Activated T-helper 2 cell treated with anti-CD3 and anti-CD28 coated beads, Interferon-gamma antibody, Interleukin-2, Interleukin-4, amounts not matched to agents 10 μg/mL and 5 μg/mL and 100 μg/mL, durations not matched to agents 14 hours and 24 hours and 36 hours (primary cell): ENCODE measurements around the gene RAB34. TPM values are rescaled to one million over a fixed set of nuclear protein-coding genes. Genes with fewer than 3 reads are reported as not detected.
"Not testable (repeated sequence)": the region's sequence is repeated elsewhere in the genome, so short reads cannot be mapped to it uniquely, and the experiment has no call there.

Experiments used
- DNase-seq: peaks from one replicate; pipeline ENCODE4 v3.0.0; 2021; ENCODE audit warnings: low spot score
- H3K27ac Mint-ChIP-seq: one replicate; pipeline ENCODE4 v1.8.0; 2021; ENCODE audit warnings: mixed read lengths
- H3K27me3 Mint-ChIP-seq: one replicate; pipeline ENCODE4 v1.8.0; 2021; ENCODE audit warnings: low read depth, mixed read lengths
- H3K36me3 Mint-ChIP-seq: one replicate; pipeline ENCODE4 v1.8.0; 2021; ENCODE audit warnings: low read depth, mixed read lengths
- H3K4me1 Mint-ChIP-seq: one replicate; pipeline ENCODE4 v1.8.0; 2021; ENCODE audit warnings: low read depth, mixed read lengths
- H3K4me3 Mint-ChIP-seq: one replicate; pipeline ENCODE4 v1.8.0; 2021; ENCODE audit warnings: low read depth, mild to moderate bottlenecking, moderate library complexity, mixed read lengths
- H3K9me3 Mint-ChIP-seq: one replicate; pipeline ENCODE4 v1.8.0; 2021; ENCODE audit warnings: mixed read lengths
- intact Hi-C: fragments of 100-400 bp; cut with micrococcal nuclease; formaldehyde crosslinking; loops from one replicate; pipeline ENCODE4 v1.15.1; 2023
- total RNA-seq: library from RNA; stranded (reverse); gene quantifications from 2 replicates; pipeline ENCODE4 v1.2.3, GENCODE V29; 2022

RAB34 gene
- total RNA-seq, 1 donor from 2014 or later, result 19.4 TPM

DNA sequence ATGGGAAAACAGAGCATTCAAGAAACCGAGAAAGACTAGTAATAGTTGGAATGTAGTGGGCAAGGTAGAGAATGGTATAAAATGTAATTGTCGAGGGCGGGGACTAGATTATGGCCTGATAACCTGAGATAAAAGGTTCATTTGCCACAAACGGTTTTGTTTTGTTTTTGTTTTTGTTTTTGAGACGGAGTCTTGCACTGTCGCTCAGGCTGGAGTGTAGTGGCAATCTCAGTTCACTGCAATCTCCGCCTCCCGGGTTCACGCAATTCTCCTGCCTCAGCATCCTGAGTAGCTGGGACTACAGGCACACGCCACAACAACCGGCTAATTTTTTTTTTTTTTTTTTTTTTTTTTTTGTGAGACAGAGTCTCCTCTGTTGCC, 12.3 kb upstream of the RAB34 start:
- no peaks in the 10 kb centered on the region for H3K9me3 Mint-ChIP-seq
- intact Hi-C loops, result loop anchor here (2.0 to 10.0 kb wide), 5 partner anchors 83 to 855 kb away; partner anchors contain the start of genes FAM222B and GIT1
- H3K4me1 Mint-ChIP-seq, result peaks cover 29% of the 10 kb centered on the region
- no peak for DNase-seq
- H3K4me3 Mint-ChIP-seq, result peak overlapping the region; percentile 42
- H3K27ac Mint-ChIP-seq, result peak overlapping the region; percentile 34
- H3K27me3 Mint-ChIP-seq, result no peaks in the 10 kb centered on the region
- H3K36me3 Mint-ChIP-seq, result peaks cover 9% of the 10 kb centered on the region

DNA sequence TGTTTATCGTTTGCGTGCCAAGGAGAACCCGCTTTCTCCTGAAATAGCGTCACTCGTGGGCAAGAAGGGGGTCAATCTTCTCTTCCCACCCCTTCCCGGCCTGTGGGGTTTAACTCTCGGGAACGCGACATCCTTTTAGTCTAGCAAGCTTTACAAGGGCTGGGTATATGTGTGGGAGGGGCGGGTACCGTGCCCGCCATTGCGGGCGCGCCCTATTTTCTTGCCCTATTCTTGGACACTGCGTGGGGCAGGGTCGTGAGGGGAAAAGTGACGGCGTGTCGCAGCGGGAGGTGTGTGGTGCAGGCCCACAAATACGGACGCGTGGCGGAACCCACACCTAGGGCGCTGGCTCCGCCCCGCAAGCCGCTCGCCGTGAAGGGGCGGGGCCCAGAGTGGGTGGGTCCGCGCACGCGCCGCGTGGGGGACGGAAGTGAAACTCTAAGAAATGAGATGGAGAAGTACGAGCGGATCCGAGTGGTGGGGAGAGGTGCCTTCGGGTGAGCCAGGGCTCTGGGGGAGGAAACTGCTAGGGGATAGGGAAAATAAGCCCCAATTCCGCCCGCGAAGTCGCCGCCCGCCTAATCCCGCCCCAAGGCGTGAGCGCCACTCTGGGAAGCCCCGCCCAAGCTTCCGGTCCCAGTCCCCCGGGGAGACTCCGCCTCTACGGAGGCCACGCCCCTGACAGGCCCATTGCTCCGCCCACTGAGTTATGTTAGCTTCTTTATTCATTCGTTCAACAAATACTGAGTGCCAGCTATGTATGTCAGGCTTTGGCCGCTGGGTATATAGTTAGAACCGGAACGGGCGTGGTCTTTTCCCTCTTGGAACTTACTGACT, 10.9 kb upstream of the RAB34 start, which contains the start of gene NEK8:
Gene NEK8 (plus strand): TSS at position 425 of the 837 bp plus-strand sequence. CDS start 26 bp downstream, at position 451.
- peaks cover 37% of the 10 kb centered on the region for H3K4me1 Mint-ChIP-seq
- intact Hi-C loops, result loop anchor here (1.0 to 10.0 kb wide), 8 partner anchors 9 to 856 kb away; partner anchors contain the start of genes FAM222B, GIT1, PHF12 and RPL23A
- no peaks in the 10 kb centered on the region for H3K9me3 Mint-ChIP-seq
- no peaks in the 10 kb centered on the region for H3K27me3 Mint-ChIP-seq
- peak within 1 kb of the TSS; percentile 99 for H3K27ac Mint-ChIP-seq
- peak; percentile 95 for DNase-seq
- peaks cover 22% of the 10 kb centered on the region for H3K36me3 Mint-ChIP-seq
- H3K4me3 Mint-ChIP-seq, result peak within 1 kb of the TSS; percentile 97

DNA sequence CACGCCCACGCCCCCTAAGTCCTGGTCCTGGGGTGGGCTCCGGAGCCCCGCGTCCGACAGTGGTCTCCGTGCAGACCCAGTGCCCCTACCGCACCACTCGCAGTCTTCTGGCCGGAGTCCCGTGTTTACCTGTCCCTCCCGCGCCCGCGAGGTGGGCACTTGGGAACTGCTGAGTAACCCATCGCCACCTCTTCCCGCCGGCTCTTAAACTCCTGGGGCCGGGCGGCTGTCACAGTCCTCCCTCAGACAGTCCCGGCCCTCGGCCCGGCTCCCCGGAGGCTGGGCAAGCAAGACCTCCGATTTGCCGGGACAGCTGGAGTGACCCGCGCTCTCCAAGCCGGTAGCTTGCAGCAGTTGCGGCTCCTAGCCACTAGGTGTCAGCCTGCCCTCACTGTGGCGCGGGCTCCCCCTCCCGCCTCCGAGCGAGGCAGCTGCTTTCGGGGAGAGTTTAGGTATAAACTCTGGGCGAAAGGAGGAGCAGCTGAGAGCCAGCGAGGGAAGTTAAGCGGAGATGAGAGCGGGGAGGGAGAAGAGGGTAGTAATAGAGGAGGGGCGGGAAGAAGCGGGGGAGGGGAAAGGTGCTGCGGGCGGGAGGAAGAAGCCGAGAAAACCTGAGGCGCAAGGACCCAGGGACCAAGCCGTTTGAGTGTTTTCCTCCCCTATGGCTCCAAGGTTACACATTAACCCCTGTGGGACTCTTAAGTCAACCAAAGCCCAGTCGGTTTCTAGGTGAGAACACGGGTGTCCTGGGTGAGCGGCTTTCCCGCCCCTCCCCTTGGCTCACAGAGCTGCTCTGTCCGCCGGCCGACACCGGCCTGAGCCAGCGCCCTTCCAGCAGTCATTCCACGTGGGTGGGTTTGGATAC, 9.2 kb upstream of the RAB34 start:
- H3K27ac Mint-ChIP-seq, result peak overlapping the region; percentile 99
- intact Hi-C loops, result loop anchor here (1.0 to 10.0 kb wide), 6 partner anchors 23 to 858 kb away; partner anchors contain the start of genes DHRS13, FAM222B and GIT1

DNA sequence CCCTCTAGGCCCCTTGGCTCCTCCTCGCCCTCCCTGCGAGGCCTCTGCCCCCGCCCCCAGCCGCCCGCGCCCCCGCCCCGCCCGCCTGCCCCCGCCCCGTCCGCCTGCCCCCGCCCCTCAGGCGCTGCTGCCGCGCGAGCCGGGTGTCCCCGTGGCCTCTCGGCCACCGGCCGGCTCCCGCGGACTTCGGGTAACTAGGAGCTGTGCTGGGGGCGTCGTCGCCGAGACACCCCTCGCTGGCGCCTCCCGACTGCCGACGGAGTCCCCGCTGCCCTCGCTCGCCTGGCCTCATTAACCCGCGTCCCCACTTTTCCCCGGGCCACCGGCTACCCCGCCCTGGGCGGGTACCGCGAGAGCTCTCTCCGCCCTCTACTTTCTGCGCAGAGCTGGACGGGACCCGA, 8.6 kb upstream of the RAB34 start, which contains the start of gene TLCD1:
Gene TLCD1 (minus strand): TSS at position 8 of the 401 bp plus-strand sequence. CDS start 136 bp downstream, outside the sequence.
- intact Hi-C loops, result loop anchor here (2.0 to 10.0 kb wide), 5 partner anchors 116 to 859 kb away; partner anchors contain the start of genes DHRS13, FAM222B and GIT1
- peaks cover 48% of the 10 kb centered on the region for H3K4me1 Mint-ChIP-seq
- H3K27ac Mint-ChIP-seq, result peak within 1 kb of the TSS; percentile 99
- DNase-seq, result peak; percentile 80
- peaks cover 45% of the 10 kb centered on the region for H3K36me3 Mint-ChIP-seq
- no peaks in the 10 kb centered on the region for H3K9me3 Mint-ChIP-seq
- peak within 1 kb of the TSS; percentile 97 for H3K4me3 Mint-ChIP-seq
- no peaks in the 10 kb centered on the region for H3K27me3 Mint-ChIP-seq

More for the DNA sequence above, 9.2 kb upstream of the RAB34 start:
- H3K4me3 Mint-ChIP-seq, result peak overlapping the region; percentile 97
- H3K4me1 Mint-ChIP-seq, result peaks cover 42% of the 10 kb centered on the region
- H3K27me3 Mint-ChIP-seq, result no peaks in the 10 kb centered on the region
- DNase-seq, result peak; percentile 89
- H3K36me3 Mint-ChIP-seq, result peaks cover 39% of the 10 kb centered on the region
- H3K9me3 Mint-ChIP-seq, result no peaks in the 10 kb centered on the region

DNA sequence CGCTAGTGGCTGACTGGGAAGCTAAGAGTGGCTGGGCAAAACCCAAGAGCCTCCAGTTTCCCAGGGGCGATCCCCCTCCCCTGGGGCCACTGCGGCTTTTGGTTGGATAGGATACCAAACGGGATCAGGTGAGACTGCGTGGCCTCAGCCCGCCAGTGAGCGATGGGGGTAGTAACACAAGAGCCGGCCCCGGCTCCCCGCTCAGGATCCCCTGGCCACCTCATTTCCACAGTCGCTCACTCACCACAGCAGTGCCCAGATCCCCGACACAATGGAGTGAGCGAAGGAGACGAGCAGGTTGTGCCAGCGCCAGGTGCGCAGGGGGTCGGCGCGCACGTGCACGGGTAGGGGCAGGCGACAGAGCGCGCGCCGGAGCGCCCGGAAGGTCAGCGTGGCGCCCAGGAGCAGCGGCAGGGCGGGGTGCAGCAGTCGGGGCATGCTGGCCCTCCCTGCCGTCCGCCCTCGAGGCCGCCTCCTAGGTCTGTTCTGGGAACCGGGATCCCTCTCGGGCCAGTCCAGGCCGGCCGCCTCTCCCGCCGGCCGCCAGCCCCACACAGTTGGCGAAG, 8.1 kb upstream of the RAB34 start:
- intact Hi-C loops, result loop anchor here (2.0 to 10.0 kb wide), 5 partner anchors 117 to 859 kb away; partner anchors contain the start of genes DHRS13, FAM222B and GIT1
- peak overlapping the region; percentile 90 for H3K27ac Mint-ChIP-seq
- no peaks in the 10 kb centered on the region for H3K9me3 Mint-ChIP-seq
- peaks cover 50% of the 10 kb centered on the region for H3K36me3 Mint-ChIP-seq
- peak overlapping the region; percentile 90 for H3K4me3 Mint-ChIP-seq
- peaks cover 50% of the 10 kb centered on the region for H3K4me1 Mint-ChIP-seq
- DNase-seq, result no peak
- H3K27me3 Mint-ChIP-seq, result no peaks in the 10 kb centered on the region

DNA sequence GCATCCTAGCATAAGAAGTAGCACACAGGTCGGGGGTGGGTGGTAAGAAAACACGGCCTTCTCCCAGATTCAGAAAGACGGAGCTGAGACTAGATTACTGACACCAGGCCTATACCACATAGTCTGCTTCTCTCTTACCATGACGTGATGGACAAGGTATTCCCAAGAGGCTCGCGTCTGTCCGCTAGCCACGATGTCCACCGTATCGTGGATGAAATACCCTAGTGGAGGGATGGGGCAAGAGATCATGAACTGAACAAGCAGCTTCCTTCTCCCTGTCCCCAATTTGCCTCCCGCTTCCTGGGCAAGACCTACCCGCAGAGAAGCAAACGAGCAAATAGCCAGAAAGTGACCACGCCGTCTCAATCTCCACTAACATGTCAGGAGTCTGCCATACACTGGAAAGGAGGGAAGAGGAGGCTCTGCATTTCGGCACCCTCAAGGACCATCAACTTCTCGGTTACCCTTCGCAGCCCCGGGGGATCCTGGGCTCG, 7.5 kb upstream of the RAB34 start:
- peaks cover 53% of the 10 kb centered on the region for H3K4me1 Mint-ChIP-seq

DNA sequence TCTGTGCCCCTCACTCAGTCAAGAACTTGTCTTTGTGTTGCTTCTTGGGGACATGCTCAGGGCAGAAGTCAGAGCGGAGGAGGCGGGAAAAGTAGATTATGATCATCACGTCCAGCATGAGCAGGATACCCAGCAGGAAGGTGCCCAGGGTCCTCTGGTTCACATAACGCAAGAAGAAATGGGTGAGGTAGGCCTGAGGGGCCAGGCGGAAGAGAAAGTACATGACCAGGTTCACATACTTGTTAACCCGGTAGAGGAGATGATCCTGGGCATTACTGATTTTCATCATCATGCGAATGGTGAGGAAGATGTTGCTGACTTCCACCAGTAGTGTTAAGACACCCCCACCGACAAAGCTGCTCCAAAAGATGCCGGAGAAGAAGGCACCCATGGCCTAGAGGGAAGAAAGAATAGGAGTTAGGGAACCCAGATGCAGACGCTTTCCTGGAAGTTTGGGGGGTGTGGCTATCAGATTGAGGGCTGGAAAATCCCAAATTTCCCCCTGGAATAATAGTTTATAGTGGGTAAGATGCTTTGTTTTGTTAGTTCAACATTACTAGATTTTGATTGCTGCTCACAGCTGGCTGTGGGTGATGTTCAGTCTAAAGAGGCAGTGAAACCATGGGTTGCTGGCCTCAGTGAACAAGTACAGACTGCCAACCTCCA, 7.0 kb upstream of the RAB34 start:
- DNase-seq, result no peak
- Mint-ChIP-seq H3K4me1 (peaks cover 49% of the 10 kb centered on the region), H3K36me3 (peaks cover 61% of the 10 kb centered on the region), H3K4me3 (peak overlapping the region; percentile 90), H3K27me3 (no peaks in the 10 kb centered on the region), H3K27ac (peak overlapping the region; percentile 90), H3K9me3 (no peaks in the 10 kb centered on the region)
- intact Hi-C loops, result loop anchor here (5.0 to 10.0 kb wide), 4 partner anchors 118 to 860 kb away; partner anchors contain the start of genes FAM222B and GIT1

More for the DNA sequence above, 7.5 kb upstream of the RAB34 start:
- Mint-ChIP-seq H3K27me3 (no peaks in the 10 kb centered on the region), H3K4me3 (peak overlapping the region; percentile 90), H3K27ac (peak overlapping the region; percentile 90), H3K36me3 (peaks cover 55% of the 10 kb centered on the region), H3K9me3 (no peaks in the 10 kb centered on the region)
- intact Hi-C loops, result loop anchor here (5.0 to 10.0 kb wide), 4 partner anchors 117 to 860 kb away; partner anchors contain the start of genes FAM222B and GIT1
- DNase-seq, result no peak

DNA sequence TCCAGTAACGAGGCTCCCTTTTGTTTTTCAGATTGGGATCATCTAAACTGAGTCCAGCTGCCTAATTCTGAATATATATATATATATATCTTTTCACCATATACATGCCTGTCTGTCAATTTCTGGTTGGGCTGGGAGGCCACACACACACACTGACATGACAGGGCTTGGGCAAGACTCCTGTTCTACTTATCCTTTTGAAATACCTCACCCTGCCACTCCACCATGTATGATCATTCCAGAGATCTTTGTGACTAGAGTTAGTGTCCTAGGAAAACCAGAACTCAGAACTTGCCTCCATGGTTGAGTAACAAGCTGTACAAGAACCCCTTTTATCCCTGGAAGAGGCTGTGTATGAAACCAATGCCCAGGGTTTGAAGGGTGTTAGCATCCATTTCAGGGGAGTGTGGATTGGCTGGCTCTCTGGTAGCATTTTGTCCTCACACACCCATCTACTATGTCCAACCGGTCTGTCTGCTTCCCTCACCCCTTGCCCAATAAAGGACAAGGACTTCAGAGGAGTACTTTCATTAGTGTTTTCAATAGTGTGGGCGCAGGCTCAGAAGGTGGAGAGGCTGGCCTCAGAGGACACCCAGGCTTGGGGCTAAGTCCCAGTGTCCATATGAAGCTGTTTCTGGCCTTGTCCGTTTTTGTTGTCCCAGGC, 6.3 kb upstream of the RAB34 start:
- peaks cover 61% of the 10 kb centered on the region for H3K36me3 Mint-ChIP-seq
- DNase-seq, H3K27me3 Mint-ChIP-seq, H3K9me3 Mint-ChIP-seq: not testable (repeated sequence)
- H3K27ac Mint-ChIP-seq, result peak overlapping the region; percentile 90
- peak overlapping the region; percentile 90 for H3K4me3 Mint-ChIP-seq
- H3K4me1 Mint-ChIP-seq, result peaks cover 48% of the 10 kb centered on the region
- intact Hi-C loops, result loop anchor here (10.0 kb wide), 3 partner anchors 391 to 861 kb away; partner anchors contain the start of gene GIT1

DNA sequence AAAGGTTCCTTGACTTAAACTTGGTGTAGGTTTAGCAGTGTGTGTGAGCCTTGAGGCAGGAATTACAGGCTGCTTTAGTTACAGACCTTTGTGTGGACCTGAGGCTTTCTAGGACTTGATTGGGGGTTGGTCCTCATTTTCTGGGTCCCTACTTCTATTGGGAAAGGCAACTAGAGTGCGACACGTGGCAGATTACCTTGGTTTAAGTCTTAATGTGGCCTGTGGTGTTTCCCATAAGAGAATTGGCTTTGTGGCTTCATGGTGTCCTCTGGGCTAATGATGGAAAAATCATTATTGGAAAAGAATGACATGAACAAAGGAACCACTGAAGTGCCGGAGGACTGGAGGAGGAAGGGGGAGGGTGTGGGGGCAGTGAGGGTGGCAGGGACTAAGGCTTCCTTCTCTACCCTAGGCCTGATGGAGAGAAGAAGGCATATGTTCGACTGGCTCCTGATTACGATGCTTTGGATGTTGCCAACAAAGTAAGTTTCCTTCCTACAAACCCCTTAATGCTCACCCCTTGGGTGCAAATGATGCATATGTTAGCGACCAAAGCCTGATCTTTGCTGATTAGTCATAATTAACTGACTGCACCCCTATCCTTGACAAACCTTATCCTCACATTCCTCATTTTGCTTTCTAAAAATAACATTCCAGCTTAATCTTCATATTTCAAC, 5.6 kb upstream of the RAB34 start:
- Mint-ChIP-seq H3K27ac (peak overlapping the region; percentile 54), H3K27me3 (peaks cover 6% of the 10 kb centered on the region), H3K9me3 (no peaks in the 10 kb centered on the region), H3K4me1 (peaks cover 50% of the 10 kb centered on the region), H3K4me3 (peak overlapping the region; percentile 26), H3K36me3 (peaks cover 61% of the 10 kb centered on the region)
- intact Hi-C loops, result loop anchor here (10.0 kb wide), 3 partner anchors 392 to 862 kb away; partner anchors contain the start of gene GIT1
- DNase-seq, result no peak

DNA sequence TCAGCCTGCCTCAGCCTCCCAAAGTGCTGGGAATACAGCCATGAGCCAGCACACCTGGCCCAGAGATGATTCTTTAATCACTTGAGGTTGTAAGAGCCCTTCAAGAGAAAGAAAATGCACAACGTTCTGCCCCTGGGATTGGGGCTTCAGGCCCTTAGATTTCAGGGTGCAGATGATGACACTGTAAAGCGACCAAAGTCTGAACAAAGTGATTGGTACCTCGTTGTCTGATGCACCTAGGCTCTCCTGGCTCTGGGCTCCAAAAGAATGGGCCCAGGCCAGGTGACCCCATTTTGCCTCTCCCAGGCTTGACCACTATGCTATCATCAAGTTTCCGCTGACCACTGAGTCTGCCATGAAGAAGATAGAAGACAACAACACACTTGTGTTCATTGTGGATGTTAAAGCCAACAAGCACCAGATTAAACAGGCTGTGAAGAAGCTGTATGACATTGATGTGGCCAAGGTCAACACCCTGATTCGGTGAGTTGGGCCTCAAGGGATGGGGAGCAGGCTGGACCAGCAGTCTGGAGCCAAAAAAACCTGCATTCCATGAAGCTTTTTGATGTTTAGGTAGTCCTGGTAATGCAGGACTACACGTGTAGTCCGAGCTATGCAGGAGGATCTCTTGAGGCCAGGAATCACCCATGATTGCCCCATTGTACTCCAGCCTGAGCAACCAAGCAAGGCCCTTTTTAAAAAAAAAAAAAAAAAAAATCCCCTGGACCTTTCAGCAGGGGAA, 4.9 kb upstream of the RAB34 start:
- DNase-seq, result no peak
- intact Hi-C loops, result loop anchor here (10.0 kb wide), 3 partner anchors 392 to 862 kb away; partner anchors contain the start of gene GIT1
- peaks cover 51% of the 10 kb centered on the region for H3K4me1 Mint-ChIP-seq
- peaks cover 10% of the 10 kb centered on the region for H3K27me3 Mint-ChIP-seq
- H3K9me3 Mint-ChIP-seq, result no peaks in the 10 kb centered on the region
- no peak overlapping the region for H3K27ac Mint-ChIP-seq
- peaks cover 61% of the 10 kb centered on the region for H3K36me3 Mint-ChIP-seq
- H3K4me3 Mint-ChIP-seq, result peak overlapping the region; percentile 99
